C1 segment of cervical spinal cord (tissue), 14 donors: ENCODE data around the gene MEI1.

Experiments
- DNase-seq, 14 donors: peaks; one replicate each; lab custom pipeline; 2025; lab: John Stamatoyannopoulos, UW

Gene MEI1

DNA sequence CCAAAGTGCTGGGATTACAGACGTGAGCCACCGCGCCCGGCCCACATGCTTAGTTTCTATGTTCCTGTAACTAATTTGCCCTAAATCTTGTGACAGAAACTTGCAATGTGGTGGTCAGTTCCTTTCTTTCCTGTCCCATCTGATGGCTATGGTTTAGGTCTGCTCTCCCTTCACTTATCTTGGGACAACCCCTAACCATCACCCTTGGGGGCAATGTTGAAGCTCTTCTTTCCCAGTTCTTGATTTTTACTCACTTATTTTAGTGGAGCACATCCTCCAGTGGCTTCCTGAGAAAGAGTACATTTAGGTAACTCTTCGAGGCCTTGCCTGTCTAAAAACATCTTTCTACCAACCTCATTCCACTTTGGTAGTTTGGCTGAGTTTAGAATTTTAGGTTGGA, 140.9 kb downstream of the MEI1 start:
- DNase-seq, result no peak

DNA sequence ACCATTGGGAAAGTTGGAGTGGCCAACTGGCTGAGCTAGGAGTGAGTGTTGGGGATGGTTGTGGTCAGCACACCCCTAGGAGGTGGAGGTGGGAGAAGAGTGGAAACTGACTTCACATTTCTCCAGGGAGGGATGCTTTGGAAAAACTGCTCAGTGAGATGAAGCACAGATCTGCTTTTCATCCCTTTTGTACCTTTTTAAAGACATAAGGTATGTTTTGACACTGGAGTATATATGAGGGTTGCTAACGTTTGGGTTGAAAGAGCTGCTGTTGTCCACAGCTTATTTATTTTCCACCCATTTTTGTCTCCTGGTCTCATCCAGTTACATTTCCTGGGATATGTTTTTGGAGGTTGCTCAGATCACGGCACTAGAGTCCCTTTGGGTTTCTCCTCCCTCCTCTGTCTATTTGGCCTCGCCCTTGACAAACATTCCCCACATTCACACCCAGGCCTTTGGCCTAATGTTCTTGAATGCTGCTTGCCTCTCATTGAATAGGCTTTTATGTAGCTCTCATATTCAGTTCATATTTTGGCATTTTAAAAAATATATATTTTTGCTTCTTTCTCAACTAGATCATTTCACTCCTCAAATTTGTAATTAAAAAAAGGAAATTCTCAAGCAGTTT, 141.9 kb downstream of the MEI1 start:
- DNase-seq, result no peak

DNA sequence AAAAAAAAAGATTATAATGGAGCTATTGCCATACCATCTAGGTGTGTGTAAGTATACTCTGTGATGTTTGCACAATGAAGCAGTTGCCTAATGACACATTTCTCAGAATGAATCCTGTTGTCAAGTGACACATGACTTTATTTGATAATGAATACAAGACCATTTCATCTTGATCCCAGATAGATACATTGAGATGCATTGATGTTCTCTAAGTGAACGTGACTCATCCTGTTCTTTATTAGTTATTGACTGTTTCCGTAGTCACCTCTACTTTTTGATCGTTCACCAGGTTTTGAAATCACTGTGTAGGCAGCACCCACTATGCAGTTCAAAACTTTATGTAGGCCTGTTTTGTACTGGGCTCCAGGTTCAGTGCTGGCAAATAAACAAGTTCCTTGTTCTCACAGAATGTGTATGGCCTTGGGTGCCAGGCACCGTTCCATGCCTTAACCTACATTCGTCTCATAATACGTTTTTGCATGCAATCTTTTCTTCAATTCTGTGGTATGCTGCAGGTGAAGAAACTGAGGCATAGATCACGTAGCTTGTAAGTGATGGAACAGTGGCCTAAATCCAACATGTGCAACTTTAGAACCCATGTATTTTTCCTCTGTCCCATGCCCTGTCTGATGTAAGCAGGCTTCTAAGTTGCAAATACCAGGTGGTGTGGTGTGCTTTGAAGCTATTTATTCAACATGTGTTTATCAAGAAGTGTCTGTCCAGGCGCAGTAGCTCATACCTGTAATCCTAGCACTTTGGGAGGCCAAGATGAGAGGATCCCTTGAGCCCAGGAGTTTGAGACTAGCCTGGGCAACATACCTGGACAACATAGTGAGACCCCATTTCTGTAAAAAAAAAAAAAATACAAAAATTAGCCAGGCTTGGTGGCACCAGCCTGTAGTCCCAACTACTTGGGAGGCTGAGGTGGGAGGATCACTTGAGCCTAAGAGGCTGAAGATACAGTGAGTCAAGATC, 144.0 kb downstream of the MEI1 start:
- DNase-seq, result no peak

DNA sequence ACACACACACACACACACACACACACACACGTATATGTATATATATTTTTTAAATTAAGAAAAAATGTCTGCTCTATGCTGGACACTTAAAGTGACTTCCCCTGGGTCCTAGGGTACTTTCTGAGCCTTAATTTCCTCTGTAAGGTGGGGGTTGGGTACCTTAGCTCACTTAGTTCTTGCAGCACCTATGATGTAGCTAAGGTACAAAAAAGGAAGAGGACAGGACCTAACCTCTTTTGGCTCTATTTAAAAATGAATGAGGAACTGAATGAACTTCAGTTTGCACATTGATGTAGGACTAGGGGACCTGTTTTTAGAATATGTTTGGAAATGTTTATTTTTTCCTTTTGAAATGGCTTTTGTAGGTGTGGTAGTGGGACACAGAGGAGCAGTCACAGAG, 144.7 kb downstream of the MEI1 start:
- no peak for DNase-seq

DNA sequence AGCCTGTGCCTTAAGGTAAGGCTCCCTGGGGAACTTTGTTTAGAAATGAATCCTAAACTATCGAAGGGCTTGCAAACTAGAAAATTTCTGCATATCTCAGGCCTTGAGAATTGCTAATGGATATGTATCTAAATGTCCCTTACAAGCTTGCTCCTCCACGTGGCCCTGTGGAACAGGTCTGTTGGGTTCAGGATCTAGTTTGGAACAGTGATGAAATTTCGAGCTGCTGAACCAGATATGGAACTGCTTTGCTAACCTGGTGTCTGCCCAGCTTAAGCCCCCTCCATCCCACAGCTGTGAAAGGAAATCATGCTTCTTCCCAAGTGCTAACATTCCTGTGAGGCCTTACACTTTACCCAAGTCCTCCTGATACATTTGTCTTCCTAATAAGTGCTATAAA, 145.2 kb downstream of the MEI1 start:
- no peak for DNase-seq

DNA sequence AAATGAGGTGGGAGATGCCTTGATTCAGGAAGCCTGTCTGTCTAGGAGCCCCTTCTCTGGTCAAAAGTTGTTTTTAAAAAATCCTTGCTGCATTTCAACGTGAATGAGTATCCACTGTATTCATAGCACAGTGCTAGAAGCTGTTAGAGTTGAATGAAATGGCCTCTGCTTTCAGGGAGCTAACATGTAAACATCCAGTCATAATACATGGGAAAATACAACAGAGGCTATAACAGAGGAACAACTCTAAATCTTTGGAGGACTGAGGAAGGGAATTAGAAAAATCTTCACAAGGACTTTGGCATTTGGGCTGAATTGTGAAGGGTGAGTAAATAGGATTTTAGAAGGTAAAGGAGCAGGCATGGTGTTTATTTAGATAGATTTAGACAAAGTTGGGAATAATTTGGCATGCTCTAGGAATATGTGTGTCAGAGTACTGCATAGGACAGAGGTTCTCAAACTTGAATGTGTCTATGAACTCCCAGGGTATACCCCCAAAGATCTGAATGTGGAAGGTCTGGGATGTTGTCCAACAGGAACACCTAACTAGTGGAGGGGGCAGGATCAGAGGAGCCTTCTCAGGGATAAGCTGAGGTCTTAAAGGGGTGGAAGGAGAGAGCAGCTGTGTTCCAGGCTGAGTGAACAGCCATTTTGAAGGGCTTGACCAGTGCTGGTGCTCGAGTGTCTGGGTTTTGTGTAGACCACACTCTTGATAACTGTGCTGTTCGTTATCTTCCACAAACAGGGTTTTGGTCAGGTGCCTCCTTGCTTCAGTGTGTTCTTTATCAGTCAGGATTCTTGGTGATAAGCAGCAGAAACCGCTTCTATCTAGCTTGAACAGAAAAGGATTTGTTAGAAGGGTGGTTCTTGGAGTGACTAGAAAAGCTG, 146.3 kb downstream of the MEI1 start:
- no peak for DNase-seq

DNA sequence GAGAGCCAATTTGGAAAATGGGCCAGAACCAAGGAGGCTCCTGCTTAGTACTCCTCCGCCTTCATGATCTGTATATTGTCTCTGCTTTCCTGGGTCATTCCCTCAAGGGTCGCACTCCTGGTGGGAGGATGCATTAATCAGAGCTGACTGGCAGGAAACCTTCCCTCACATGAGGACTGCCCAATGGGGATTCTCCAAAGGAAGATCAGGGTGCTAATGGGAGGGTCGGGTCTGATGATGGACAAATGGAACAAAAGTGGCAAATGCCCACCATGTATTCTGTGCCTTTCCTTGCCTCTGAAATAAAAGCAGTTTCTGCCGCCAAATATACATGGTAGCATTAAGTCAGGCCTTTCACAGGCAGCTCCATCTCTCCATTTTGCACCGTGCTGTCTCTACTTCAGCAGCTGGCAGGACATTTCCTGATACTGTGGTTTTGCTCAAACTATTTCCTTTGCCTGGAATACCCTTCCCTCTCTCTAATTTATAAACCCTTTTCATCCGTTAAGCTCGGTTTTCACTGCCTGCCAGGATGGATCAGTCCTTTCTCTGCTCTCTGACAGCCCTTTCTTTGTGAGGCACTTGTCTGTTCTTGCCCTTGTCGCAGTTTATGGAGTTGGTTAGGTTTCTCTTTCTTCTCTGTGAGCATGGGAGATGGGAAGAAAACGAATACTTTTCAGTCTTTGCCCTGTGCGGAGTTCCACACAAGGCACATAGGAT, 147.1 kb downstream of the MEI1 start:
- DNase-seq, result peak in 1 of 14 donors; percentile 30

DNA sequence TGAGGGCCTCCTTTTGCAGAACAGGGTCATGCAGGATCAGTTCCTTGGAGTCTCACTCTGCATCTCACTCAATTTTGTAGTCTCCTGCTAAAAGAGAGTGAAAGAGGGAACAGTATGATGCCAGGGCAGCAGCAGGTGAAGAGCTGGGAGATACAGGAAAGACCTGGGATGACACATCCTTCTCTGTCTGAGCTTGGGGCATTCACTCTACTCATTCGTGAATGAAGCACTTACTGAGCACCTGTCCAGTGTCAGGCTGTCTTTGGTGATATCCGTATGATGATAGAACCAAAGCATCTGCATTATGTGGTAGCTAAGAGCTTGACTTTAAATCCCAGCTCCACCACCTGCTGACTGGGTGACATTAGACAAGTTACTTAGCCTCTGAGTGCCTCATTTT, 148.0 kb downstream of the MEI1 start:
- DNase-seq, result peak in 1 of 14 donors; percentile 17

DNA sequence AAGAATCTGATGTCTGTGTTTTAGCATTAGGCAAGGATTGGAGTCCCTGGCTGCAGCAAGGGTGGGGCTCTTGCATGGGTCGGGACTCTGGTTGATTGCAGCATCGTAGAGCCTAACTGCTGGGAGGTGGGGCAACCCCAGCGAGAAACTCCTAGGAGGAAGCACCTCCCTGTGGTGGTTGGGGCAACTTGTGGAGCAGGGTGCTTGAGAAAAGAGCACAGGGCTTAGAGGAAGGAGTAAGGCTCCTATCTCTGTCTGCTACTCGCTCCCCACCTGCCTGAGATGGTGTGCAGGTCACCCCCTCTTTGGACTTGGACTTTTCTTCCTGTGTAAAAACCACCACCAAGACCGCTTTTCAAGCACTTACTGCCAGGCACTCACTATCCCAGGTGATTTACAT, 149.2 kb downstream of the MEI1 start:
- no peak for DNase-seq
